OCI-LY3 (cell line): ENCODE data around the gene TUBG1.

Source experiments
- H2AFZ ChIP-seq: fragments of 200-600, 300-600 bp; shearing (Covaris generic); 2 replicates; pipeline ENCODE4 v1.6.0; 2014; ENCODE audit warnings: antibody characterized with exemption, low read depth, low read length
- H3K27ac ChIP-seq: fragments of 200-600, 300-600 bp; sonication (generic); 2 replicates; pipeline ENCODE4 v1.5.1; 2014; ENCODE audit warnings: mild to moderate bottlenecking, low read length, moderate library complexity, mixed read lengths
- H3K27me3 ChIP-seq: fragments of 200-600, 300-600 bp; sonication (generic); 2 replicates; pipeline ENCODE4 v1.6.1; 2014; ENCODE audit warnings: low read depth, low read length, mixed read lengths
- H3K36me3 ChIP-seq: fragments of 200-600, 300-600 bp; sonication (generic); replicated peaks from 2 replicates; pipeline ENCODE3; 2014; ENCODE audit warnings: low read depth, low read length, mixed read lengths
- H3K4me1 ChIP-seq: fragments of 300-600, 200-600 bp; sonication (generic); 2 replicates; pipeline ENCODE4 v1.6.1; 2014; ENCODE audit warnings: low read length, mixed read lengths
- H3K4me2 ChIP-seq: fragments of 200-600, 300-600 bp; sonication (generic); 2 replicates; pipeline ENCODE4 v1.6.1; 2014; ENCODE audit warnings: low read length, mixed read lengths
- H3K4me3 ChIP-seq: fragments of 300-600, 200-600 bp; sonication (generic); 2 replicates; pipeline ENCODE4 v1.5.1; 2014; ENCODE audit warnings: antibody characterized with exemption, mild to moderate bottlenecking, low read length, moderate library complexity
- H3K79me2 ChIP-seq: fragments of 300-600, 200-600 bp; shearing (Covaris generic); 2 replicates; pipeline ENCODE4 v1.6.1; 2014; ENCODE audit warnings: mild to moderate bottlenecking, low read length, mixed read lengths
- H3K9ac ChIP-seq: fragments of 300-600, 200-600 bp; shearing (Covaris generic); 2 replicates; pipeline ENCODE4 v1.6.0; 2014; ENCODE audit warnings: mild to moderate bottlenecking, low read length, moderate library complexity
- H3K9me3 ChIP-seq: fragments of 200-600, 300-600 bp; shearing (Covaris generic); 2 replicates; pipeline ENCODE4 v1.6.1; 2014; ENCODE audit warnings: low read length, mixed read lengths; ENCODE audit not compliant: insufficient read depth
- H4K20me1 ChIP-seq: fragments of 200-600, 300-600 bp; sonication (generic); 2 replicates; pipeline ENCODE4 v1.6.1; 2016; ENCODE audit warnings: low read length, mixed read lengths; ENCODE audit not compliant: insufficient read depth
- EZH2phosphoT487 ChIP-seq: fragments of 200-600 bp; shearing (Covaris generic); IDR thresholded peaks from 2 replicates; pipeline ENCODE4 v1.6.1; 2018; ENCODE audit warnings: antibody characterized with exemption, mixed run types, low read depth
- TF ChIP-seq, protein P1 (sequence below): fragments of 200-600, 300-600 bp; sonication (generic); IDR thresholded peaks from 2 replicates; pipeline ENCODE4 v1.5.1; 2014; ENCODE audit warnings: antibody characterized with exemption, low read length, low read depth

TUBG1 gene

DNA sequence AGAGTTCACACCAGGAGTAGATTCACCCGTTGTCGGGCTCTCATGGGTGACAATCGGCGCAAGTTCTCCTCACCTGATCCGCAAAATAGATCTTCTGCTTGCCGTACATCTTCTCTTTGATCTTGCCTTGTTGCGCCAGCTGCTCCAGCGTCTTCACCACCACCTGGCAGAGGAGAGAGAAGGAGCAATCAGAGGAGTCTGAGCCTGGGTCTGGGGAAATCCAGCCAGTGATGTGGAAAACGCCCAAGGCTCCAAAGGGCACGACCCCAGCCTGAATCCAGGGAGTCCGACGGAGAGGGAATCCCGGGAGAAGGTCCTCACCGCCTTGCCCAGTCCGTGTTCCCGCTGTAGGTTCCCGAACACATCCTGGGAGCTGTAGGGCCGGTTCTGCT, 32.3 kb upstream of the TUBG1 start:
- no peak for TF ChIP-seq EZH2phosphoT487
- TF ChIP-seq, protein P1, sequence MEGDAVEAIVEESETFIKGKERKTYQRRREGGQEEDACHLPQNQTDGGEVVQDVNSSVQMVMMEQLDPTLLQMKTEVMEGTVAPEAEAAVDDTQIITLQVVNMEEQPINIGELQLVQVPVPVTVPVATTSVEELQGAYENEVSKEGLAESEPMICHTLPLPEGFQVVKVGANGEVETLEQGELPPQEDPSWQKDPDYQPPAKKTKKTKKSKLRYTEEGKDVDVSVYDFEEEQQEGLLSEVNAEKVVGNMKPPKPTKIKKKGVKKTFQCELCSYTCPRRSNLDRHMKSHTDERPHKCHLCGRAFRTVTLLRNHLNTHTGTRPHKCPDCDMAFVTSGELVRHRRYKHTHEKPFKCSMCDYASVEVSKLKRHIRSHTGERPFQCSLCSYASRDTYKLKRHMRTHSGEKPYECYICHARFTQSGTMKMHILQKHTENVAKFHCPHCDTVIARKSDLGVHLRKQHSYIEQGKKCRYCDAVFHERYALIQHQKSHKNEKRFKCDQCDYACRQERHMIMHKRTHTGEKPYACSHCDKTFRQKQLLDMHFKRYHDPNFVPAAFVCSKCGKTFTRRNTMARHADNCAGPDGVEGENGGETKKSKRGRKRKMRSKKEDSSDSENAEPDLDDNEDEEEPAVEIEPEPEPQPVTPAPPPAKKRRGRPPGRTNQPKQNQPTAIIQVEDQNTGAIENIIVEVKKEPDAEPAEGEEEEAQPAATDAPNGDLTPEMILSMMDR: no peak
- H3K4me3 ChIP-seq: peak overlapping the region; percentile 97
- H3K4me2 ChIP-seq: peak overlapping the region; percentile 98
- H4K20me1 ChIP-seq: no peaks in the 10 kb centered on the region
- H3K9ac ChIP-seq: peak overlapping the region; percentile 99
- H3K27ac ChIP-seq: peak overlapping the region; percentile 42
- no peaks in the 10 kb centered on the region for H3K27me3 ChIP-seq
- H3K4me1 ChIP-seq: peaks cover 24% of the 10 kb centered on the region
- peaks cover 59% of the 10 kb centered on the region for H3K36me3 ChIP-seq
- H3K9me3 ChIP-seq: no peaks in the 10 kb centered on the region
- H3K79me2 ChIP-seq: peaks cover 38% of the 10 kb centered on the region
- no peak overlapping the region for H2AFZ ChIP-seq

DNA sequence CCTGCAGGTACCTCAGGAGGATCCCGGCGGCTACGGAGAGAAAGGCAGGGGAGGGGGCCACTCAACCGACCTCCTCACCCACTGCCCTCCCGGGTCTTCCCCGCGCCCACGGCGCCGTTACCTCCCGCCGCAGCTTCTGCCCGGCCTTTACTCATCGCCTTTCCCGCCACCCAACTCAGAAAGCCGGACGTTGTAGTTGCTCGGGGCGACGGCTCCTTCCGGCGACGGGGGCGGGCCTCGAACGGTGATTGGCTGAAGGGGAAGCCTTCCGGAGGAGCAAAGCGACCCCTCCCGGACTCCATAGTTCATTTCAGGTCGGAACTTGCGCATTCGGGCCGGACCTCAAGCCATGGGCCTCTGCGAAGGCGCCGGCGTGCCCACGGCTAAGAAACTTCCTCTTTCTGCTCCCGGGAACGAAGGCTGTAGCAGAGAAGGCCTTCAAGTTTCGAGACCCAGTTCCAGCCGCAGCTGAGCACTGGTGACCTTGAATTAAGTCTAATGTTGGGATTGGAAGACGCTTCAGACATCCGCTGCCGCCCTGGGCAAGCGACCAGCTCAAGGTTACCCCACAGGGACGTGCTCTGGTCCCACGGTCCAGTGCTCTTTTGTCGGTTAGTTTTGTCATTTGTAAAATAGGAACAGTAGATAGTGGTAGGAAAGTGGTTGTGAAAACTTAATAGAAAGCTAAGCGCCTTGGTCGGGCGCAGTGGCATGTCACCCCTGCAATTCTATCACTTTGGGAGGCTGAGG, 31.8 kb upstream of the TUBG1 start, which contains the start of gene PSMC3IP:
PSMC3IP (minus strand) TSS at position 198 of the 750 bp plus-strand sequence; CDS start at position 155, 43 bp downstream.
- Histone ChIP-seq H3K4me3 (peak within 1 kb of the TSS; percentile 97), H2AFZ (peak within 1 kb of the TSS; percentile 76), H3K27me3 (no peaks in the 10 kb centered on the region), H3K9me3 (no peaks in the 10 kb centered on the region), H3K27ac (peak within 1 kb of the TSS; percentile 92), H3K79me2 (peaks cover 38% of the 10 kb centered on the region), H3K4me2 (peak within 1 kb of the TSS; percentile 98), H4K20me1 (no peaks in the 10 kb centered on the region), H3K9ac (peak within 1 kb of the TSS; percentile 99), H3K4me1 (peaks cover 24% of the 10 kb centered on the region), H3K36me3 (peaks cover 61% of the 10 kb centered on the region)
- TF ChIP-seq, protein P1: peak; percentile 31
- TF ChIP-seq EZH2phosphoT487: no peak

DNA sequence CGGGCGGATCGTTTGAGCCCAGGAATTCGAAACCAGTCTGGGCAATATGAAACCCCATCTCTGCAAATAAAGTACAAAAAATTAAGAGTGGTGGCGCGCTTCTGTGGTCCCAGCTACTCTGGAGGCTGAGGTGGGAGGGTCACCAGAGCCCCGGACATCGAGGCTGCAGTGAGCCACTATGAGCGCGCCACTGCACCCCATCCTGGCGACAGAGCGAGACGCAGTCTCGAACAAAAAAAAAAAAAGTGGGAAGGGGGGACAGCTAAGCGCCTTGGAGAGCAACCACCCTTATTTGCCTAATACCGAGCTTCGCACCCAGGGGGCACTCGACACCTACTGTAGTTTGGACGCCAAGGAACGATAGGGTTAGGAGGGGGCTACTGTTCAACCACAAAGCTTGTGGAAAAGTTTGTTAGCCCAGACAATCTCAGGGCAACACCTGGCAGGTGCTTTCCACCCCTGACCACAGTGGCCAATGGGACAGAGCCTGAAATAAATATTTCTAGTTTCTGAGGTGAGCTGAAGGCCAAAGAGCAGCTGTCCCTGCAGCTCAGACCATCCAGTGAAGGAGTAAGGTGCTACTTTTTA, 31.1 kb upstream of the TUBG1 start:
- peak overlapping the region; percentile 97 for H3K4me3 ChIP-seq
- H3K4me2 ChIP-seq: peak overlapping the region; percentile 84
- H2AFZ ChIP-seq: no peak overlapping the region
- no peaks in the 10 kb centered on the region for H3K27me3 ChIP-seq
- no peaks in the 10 kb centered on the region for H3K9me3 ChIP-seq
- no peak for TF ChIP-seq EZH2phosphoT487
- TF ChIP-seq, protein P1: peak; percentile 78
- H3K79me2 ChIP-seq: peaks cover 38% of the 10 kb centered on the region
- peaks cover 24% of the 10 kb centered on the region for H3K4me1 ChIP-seq
- peak overlapping the region; percentile 92 for H3K27ac ChIP-seq
- peak overlapping the region; percentile 99 for H3K9ac ChIP-seq
- no peaks in the 10 kb centered on the region for H4K20me1 ChIP-seq
- peaks cover 61% of the 10 kb centered on the region for H3K36me3 ChIP-seq

DNA sequence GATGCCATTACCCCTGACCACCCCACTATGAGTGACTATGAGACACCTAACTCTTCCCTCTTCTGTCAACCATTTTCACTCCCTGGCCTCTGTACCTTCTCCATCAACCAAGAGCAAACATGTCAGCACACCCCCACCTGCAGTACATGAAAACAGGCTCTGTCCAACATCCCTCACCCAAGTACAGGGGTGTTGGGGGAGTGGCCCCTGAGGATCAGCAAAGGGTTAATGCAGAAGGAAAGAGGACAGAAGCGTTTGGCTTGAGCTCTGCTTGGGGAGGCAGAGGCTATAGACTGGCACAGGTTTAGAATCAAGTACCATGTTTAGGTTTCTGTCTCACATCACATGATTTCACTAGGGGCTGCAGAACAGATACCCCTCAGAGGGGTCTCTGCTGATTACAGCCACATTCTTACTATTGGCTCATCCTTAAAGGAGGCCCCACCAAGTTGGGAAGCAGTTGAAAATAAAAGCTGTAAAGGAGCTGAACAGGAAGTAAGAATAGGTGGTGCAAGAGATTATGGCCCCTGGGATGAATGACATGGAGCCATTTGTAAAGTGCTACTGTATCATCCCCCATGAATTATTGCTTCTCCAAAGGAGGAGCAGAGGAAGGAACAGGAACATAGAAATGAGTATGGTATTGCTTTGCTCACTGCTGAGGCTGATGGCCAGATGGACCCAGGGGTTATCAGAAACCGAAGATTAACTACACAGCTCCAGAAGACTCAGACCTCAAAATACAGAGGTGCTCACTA, 29.5 kb upstream of the TUBG1 start:
- Histone ChIP-seq H4K20me1 (no peaks in the 10 kb centered on the region), H3K4me2 (no peak overlapping the region), H3K27me3 (no peaks in the 10 kb centered on the region), H2AFZ (no peak overlapping the region), H3K4me1 (peaks cover 24% of the 10 kb centered on the region), H3K4me3 (no peak overlapping the region), H3K36me3 (peaks cover 60% of the 10 kb centered on the region), H3K27ac (no peak overlapping the region), H3K9me3 (no peaks in the 10 kb centered on the region), H3K79me2 (peaks cover 38% of the 10 kb centered on the region), H3K9ac (no peak overlapping the region)
- no peak for TF ChIP-seq EZH2phosphoT487
- TF ChIP-seq, protein P1: no peak
